Measurements from ENCODE around the gene ZC3H18.

DNA sequence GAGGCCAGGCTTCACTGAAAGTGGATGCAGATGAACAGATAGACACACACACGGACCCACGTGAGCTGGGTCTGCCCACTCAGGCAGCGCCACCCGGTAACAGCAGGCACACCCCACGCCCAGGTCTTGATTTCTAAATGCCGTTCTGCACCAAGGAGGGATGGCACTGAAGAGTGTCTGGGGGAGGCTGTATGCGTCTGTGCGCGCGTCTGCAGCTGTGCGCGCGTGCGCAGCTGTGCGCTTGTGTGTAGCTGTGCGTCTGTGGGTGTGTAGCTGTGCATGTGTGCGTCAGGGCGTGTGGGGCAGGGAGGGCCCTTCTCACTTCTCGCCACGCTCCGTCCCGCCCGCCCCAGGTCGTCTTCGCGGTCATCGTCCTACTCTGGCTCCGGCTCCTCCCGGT lies 52.7 kb downstream of the ZC3H18 start:
- TF ChIP-seq, protein P1, sequence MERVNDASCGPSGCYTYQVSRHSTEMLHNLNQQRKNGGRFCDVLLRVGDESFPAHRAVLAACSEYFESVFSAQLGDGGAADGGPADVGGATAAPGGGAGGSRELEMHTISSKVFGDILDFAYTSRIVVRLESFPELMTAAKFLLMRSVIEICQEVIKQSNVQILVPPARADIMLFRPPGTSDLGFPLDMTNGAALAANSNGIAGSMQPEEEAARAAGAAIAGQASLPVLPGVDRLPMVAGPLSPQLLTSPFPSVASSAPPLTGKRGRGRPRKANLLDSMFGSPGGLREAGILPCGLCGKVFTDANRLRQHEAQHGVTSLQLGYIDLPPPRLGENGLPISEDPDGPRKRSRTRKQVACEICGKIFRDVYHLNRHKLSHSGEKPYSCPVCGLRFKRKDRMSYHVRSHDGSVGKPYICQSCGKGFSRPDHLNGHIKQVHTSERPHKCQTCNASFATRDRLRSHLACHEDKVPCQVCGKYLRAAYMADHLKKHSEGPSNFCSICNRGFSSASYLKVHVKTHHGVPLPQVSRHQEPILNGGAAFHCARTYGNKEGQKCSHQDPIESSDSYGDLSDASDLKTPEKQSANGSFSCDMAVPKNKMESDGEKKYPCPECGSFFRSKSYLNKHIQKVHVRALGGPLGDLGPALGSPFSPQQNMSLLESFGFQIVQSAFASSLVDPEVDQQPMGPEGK (CRISPR knock-in tag; IDR thresholded peaks at IDR 0.05; ENCODE audit: borderline replicate concordance): no peak
- TF ChIP-seq, protein P2, sequence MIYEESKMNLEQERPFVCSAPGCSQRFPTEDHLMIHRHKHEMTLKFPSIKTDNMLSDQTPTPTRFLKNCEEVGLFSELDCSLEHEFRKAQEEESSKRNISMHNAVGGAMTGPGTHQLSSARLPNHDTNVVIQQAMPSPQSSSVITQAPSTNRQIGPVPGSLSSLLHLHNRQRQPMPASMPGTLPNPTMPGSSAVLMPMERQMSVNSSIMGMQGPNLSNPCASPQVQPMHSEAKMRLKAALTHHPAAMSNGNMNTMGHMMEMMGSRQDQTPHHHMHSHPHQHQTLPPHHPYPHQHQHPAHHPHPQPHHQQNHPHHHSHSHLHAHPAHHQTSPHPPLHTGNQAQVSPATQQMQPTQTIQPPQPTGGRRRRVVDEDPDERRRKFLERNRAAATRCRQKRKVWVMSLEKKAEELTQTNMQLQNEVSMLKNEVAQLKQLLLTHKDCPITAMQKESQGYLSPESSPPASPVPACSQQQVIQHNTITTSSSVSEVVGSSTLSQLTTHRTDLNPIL (CRISPR knock-in tag; IDR thresholded peaks at IDR 0.05; ENCODE audit: low read depth): no peak
- TF ChIP-seq ZNF70 (CRISPR knock-in tag; IDR thresholded peaks at IDR 0.05) (no peak), ZFP3 (CRISPR knock-in tag; IDR thresholded peaks at IDR 0.05) (no peak), TOX (CRISPR knock-in tag; IDR thresholded peaks at IDR 0.05; ENCODE audit: borderline replicate concordance) (no peak), ESRRG (CRISPR knock-in tag; IDR thresholded peaks at IDR 0.05) (no peak), BACH2 (CRISPR knock-in tag; IDR thresholded peaks at IDR 0.05; ENCODE audit: borderline replicate concordance) (no peak), RARB (CRISPR knock-in tag; IDR thresholded peaks at IDR 0.05) (no peak), ZFP30 (CRISPR knock-in tag; IDR thresholded peaks at IDR 0.05) (no peak), ZNF565 (CRISPR knock-in tag; conservative IDR thresholded peaks at IDR 0.05; ENCODE audit: low read depth) (no peak), GLIS3 (CRISPR knock-in tag; IDR thresholded peaks at IDR 0.05) (no peak), PPARA (CRISPR knock-in tag; IDR thresholded peaks at IDR 0.05; ENCODE audit: borderline replicate concordance) (no peak)
- TF ChIP-seq, protein P3, sequence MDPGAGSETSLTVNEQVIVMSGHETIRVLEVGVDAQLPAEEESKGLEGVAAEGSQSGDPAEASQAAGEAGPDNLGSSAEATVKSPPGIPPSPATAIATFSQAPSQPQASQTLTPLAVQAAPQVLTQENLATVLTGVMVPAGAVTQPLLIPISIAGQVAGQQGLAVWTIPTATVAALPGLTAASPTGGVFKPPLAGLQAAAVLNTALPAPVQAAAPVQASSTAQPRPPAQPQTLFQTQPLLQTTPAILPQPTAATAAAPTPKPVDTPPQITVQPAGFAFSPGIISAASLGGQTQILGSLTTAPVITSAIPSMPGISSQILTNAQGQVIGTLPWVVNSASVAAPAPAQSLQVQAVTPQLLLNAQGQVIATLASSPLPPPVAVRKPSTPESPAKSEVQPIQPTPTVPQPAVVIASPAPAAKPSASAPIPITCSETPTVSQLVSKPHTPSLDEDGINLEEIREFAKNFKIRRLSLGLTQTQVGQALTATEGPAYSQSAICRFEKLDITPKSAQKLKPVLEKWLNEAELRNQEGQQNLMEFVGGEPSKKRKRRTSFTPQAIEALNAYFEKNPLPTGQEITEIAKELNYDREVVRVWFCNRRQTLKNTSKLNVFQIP (CRISPR knock-in tag; IDR thresholded peaks at IDR 0.05; ENCODE audit: borderline replicate concordance, low read depth): no peak

Data from SK-N-SH treated with all-trans-retinoic acid at 6 μM for 48 hours (cell line).